Fibroblast of pulmonary artery (primary cell): ENCODE measurements around the gene KCNQ5.
"Not testable (repeated sequence)": the region's sequence is repeated elsewhere in the genome, so short reads cannot be mapped to it uniquely, and the experiment has no call there.

Source experiments
- DNase-seq: peaks from one replicate; pipeline ENCODE4 v3.0.0-alpha.2; 2010; ENCODE audit warnings: low read depth
- H3K4me3 ChIP-seq: replicated peaks from 2 replicates; pipeline ENCODE4 v1.5.1; 2011; ENCODE audit warnings: low read depth, mild to moderate bottlenecking, control low read depth, low read length, moderate library complexity
- CTCF ChIP-seq: IDR thresholded peaks from 2 replicates; pipeline ENCODE4 v1.5.1; 2011; ENCODE audit warnings: mild to moderate bottlenecking, control low read depth, low read length, inconsistent platforms; ENCODE audit errors: missing control alignments

The KCNQ5 gene

DNA sequence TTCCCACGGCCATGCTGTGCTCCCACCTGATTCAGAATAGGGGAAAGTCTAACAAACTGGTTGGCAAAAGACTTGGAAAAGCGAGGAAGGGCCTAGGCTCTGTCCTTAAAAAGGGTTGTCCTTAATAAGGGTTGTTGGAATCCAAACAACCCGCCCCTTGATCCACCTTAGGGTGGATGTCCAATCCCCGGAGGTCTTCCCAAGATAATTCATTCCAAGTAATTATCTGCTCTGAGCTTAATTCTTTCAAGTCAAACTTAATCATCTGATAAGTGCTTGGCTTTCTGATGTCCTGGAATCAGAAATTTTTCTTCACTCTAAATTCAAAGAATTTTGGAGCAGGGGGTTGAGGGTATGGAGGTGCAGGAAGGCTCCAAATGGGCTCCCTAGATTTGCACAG, 603.5 kb downstream of the KCNQ5 start, which contains the start of gene KHDC1L:
Gene KHDC1L (minus strand): TSS at position 101 of the 400 bp plus-strand sequence. CDS start 88 bp downstream, at position 13.
- no peak for DNase-seq

GRCh38 chr6:73227606-73228255, 605.9 kb downstream of the KCNQ5 start:
- TF ChIP-seq CTCF: no peak
- no peak for DNase-seq
- no peak overlapping the region for H3K4me3 ChIP-seq

More for the DNA sequence above, 603.5 kb downstream of the KCNQ5 start, which contains the start of gene KHDC1L:
- TF ChIP-seq CTCF: no peak
- H3K4me3 ChIP-seq: no peak within 1 kb of the TSS

GRCh38 chr6:73231986-73232391, 610.1 kb downstream of the KCNQ5 start:
- no peak overlapping the region for H3K4me3 ChIP-seq
- DNase-seq: no peak
- TF ChIP-seq CTCF: no peak

GRCh38 chr6:73233048-73233447, 611.2 kb downstream of the KCNQ5 start:
- DNase-seq: no peak
- H3K4me3 ChIP-seq: no peak overlapping the region
- no peak for TF ChIP-seq CTCF

DNA sequence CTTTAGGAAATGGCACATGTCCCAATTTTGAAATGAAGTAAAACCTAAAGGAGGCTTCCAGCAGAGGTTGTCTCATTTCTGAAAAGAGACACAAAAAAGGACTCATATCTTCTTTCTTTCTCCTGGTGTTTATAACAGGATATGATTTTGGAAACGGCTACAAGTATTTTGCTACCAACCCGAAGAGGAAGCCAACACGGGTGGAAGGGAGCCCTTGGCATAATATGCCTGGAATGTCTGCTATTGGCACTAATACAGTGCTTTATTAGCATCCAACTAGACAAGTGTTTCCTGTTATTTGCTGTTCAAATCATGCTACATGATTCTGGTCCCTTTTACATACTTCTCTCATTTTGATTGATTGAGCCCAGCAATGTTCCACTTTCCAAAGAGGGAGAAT, 612.1 kb downstream of the KCNQ5 start:
- DNase-seq: peak; percentile 12
- not testable (repeated sequence) for H3K4me3 ChIP-seq

- H3K4me3 ChIP-seq: no peak overlapping the region
- TF ChIP-seq CTCF: no peak
- DNase-seq: peak; percentile 60
Observed at GRCh38 chr6:73234733-73235132, 612.9 kb downstream of the KCNQ5 start.

DNA sequence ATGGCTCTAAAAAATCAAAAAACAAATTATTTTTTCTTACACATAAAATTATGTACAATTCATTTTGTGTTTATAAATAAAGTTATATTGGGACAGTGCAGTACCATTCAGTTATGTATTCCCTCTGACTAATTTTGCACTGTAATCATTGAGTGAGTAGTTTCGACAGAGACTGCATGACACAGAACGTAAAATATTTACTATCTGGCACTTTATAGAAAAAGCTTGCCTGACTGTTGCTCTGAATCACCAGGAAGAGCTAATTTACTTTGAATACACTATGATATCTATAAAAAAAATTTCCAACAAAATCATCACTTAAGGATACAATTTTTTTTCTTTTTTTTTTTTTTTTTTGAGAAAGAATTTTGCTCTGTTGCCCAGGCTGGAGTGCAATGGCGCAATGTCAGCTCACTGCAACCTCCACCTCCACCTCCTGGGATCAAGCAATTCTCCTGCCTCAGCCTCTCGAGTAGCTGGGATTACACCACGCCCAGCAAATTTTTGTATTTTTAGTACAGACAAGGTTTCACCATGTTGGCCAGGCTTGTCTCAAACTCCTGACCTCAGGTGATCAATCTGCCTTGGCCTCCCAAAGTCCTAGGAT, 614.4 kb downstream of the KCNQ5 start:
- TF ChIP-seq CTCF: no peak
- no peak overlapping the region for H3K4me3 ChIP-seq
- peak; percentile 85 for DNase-seq
